Endodermal cell (in vitro differentiated cells): ENCODE data around the gene ZNF569. TPM values are rescaled to one million over a fixed set of nuclear protein-coding genes. Genes with fewer than 3 reads are reported as not detected.
A peak's percentile ranks its signal among the peaks of the same experiment; 100 is the strongest.
"Not testable (repeated sequence)": the region's sequence is repeated elsewhere in the genome, so short reads cannot be mapped to it uniquely, and the experiment has no call there.

Source experiments
- DNase-seq: peaks from one replicate; pipeline ENCODE4 v3.0.0-alpha.2; 2017
- H3K27ac ChIP-seq: 2 replicates; pipeline ENCODE4 v1.5.1; 2013; ENCODE audit warnings: mild to moderate bottlenecking, low read depth, low read length, moderate library complexity
- H3K27me3 ChIP-seq: 2 replicates; pipeline ENCODE4 v1.6.1; 2013; ENCODE audit warnings: mild to moderate bottlenecking, low read length, moderate library complexity; ENCODE audit not compliant: insufficient read depth, control insufficient read depth, poor library complexity, severe bottlenecking
- H3K36me3 ChIP-seq: 2 replicates; pipeline ENCODE4 v1.7.0; 2013; ENCODE audit warnings: mild to moderate bottlenecking, low read length, moderate library complexity; ENCODE audit not compliant: control insufficient read depth, insufficient read depth
- H3K4me1 ChIP-seq: one replicate; pipeline ENCODE4 v1.7.0; 2013; ENCODE audit warnings: low read length; ENCODE audit not compliant: control insufficient read depth, insufficient read depth
- H3K4me3 ChIP-seq: 2 replicates; pipeline ENCODE4 v1.5.1; 2013; ENCODE audit warnings: mild to moderate bottlenecking, low read length, moderate library complexity
- H3K9ac ChIP-seq: 2 replicates; pipeline ENCODE4 v1.6.1; 2013; ENCODE audit warnings: mild to moderate bottlenecking, low read length, moderate library complexity; ENCODE audit not compliant: poor library complexity, severe bottlenecking; ENCODE audit errors: extremely low read depth
- H3K9me3 ChIP-seq: 2 replicates; pipeline ENCODE4 v1.6.1; 2013; ENCODE audit warnings: mild to moderate bottlenecking, low read length, moderate library complexity; ENCODE audit not compliant: control insufficient read depth
- H3K27ac Mint-ChIP-seq: 2 replicates; pipeline ENCODE4 v1.8.0; 2020; ENCODE audit warnings: mixed read lengths
- H3K27me3 Mint-ChIP-seq: 2 replicates; pipeline ENCODE4 v1.8.0; 2021; ENCODE audit warnings: mild to moderate bottlenecking, mixed read lengths; ENCODE audit not compliant: insufficient read depth
- H3K36me3 Mint-ChIP-seq: 2 replicates; pipeline ENCODE4 v1.8.0; 2020; ENCODE audit warnings: low read depth, mixed read lengths
- H3K4me1 Mint-ChIP-seq: 2 replicates; pipeline ENCODE4 v1.8.0; 2020; ENCODE audit warnings: mixed read lengths
- H3K4me3 Mint-ChIP-seq: 2 replicates; pipeline ENCODE4 v1.8.0; 2020; ENCODE audit warnings: mild to moderate bottlenecking, moderate library complexity, mixed read lengths
- H3K9me3 Mint-ChIP-seq: 2 replicates; pipeline ENCODE4 v1.8.0; 2020; ENCODE audit warnings: mild to moderate bottlenecking, mixed read lengths
- WGBS, 2 experiments: methylation state at CpG; one replicate each; pipeline versions ENCODE4 v1.1.5 to v1.1.7; 2013; ENCODE audit warnings: missing lambda C conversion rate in 2 of 2, mixed read lengths in 1 of 2; ENCODE audit not compliant: insufficient coverage in 1 of 2, insufficient read length in 1 of 2; 5-methylcytosine and 5-hydroxymethylcytosine counted together
- total RNA-seq, 2 donors: library from RNA; stranded (reverse); fragmentation: NEBNext Ultra II Directional in 1 of 2; extraction: Animal tissue kit (Norgen Biotek cat#: 25700) in 1 of 2; gene quantifications; 2 replicates in 1 of 2; 3 replicates in 1 of 2; pipeline ENCODE4 v1.2.1, GENCODE V29; 2021
- TF ChIP-seq, protein P1 (sequence below): fragments of 200-600 bp; sonication (generic); conservative IDR thresholded peaks from 2 replicates; pipeline ENCODE4 v1.5.0; 2021; ENCODE audit warnings: antibody characterized with exemption, mild to moderate bottlenecking

The ZNF569 gene
- total RNA-seq, 2 donors from 2014 or later: 11.3 to 13.7 TPM

DNA sequence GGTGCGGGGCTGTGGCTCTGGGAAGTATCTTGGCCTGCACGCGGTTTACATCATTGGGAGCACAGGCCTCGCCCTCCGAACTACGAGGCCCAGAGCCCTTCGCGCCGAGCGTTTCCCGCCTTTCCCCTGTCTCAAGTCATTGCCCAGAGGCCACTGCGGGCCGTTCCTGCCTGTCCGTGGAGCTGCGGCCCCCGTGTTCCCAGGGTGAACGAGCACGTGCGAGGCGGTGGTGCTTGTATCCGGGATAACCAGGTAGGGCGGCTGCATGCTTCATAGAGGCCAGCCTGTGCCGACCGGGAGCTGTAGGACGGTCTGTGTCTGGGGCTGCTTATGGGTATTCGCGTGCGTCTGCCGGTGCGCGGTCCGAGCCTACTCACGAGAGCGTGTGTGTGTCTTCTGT is 63.8 kb downstream of the ZNF569 start:
- no peaks in the 10 kb centered on the region for H3K4me1 Mint-ChIP-seq
- no peak overlapping the region for H3K9ac ChIP-seq
- no peaks in the 10 kb centered on the region for H3K27me3 ChIP-seq
- WGBS, 2 experiments: 92 to 94% methylated on average over 8 to 34 of the region's 34 CpGs
- H3K27me3 Mint-ChIP-seq: no peaks in the 10 kb centered on the region
- H3K36me3 ChIP-seq: no peaks in the 10 kb centered on the region
- peaks cover 86% of the 10 kb centered on the region for H3K9me3 Mint-ChIP-seq
- H3K27ac Mint-ChIP-seq: no peak overlapping the region
- DNase-seq: no peak
- H3K4me3 ChIP-seq: no peak overlapping the region
- no peak overlapping the region for H3K4me3 Mint-ChIP-seq
- no peaks in the 10 kb centered on the region for H3K4me1 ChIP-seq
- H3K9me3 ChIP-seq: peaks cover 60% of the 10 kb centered on the region
- TF ChIP-seq, protein P1, sequence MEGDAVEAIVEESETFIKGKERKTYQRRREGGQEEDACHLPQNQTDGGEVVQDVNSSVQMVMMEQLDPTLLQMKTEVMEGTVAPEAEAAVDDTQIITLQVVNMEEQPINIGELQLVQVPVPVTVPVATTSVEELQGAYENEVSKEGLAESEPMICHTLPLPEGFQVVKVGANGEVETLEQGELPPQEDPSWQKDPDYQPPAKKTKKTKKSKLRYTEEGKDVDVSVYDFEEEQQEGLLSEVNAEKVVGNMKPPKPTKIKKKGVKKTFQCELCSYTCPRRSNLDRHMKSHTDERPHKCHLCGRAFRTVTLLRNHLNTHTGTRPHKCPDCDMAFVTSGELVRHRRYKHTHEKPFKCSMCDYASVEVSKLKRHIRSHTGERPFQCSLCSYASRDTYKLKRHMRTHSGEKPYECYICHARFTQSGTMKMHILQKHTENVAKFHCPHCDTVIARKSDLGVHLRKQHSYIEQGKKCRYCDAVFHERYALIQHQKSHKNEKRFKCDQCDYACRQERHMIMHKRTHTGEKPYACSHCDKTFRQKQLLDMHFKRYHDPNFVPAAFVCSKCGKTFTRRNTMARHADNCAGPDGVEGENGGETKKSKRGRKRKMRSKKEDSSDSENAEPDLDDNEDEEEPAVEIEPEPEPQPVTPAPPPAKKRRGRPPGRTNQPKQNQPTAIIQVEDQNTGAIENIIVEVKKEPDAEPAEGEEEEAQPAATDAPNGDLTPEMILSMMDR: no peak
- H3K27ac ChIP-seq: no peak overlapping the region
- H3K36me3 Mint-ChIP-seq: no peaks in the 10 kb centered on the region

DNA sequence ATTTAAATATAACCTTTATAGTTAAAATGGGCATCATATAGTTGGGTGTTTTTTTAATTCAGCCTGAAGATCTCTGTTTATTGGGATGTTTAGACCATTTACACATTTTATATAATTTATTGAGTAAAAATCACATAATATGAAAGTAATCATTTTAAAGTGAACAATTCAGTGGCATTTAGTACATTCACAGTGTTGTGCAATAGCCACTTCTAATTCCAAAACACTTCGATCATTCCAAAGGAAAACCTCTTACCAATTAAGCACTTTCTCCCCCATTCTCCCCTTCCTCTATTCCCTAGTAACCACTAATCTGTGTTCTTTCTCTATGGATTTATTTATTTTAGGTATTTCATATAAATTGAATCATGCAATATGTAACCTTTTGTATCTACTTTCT is 66.2 kb downstream of the ZNF569 start:
- H3K4me1 ChIP-seq: no peaks in the 10 kb centered on the region
- Mint-ChIP-seq H3K4me3 (no peak overlapping the region), H3K27me3 (no peaks in the 10 kb centered on the region), H3K4me1 (no peaks in the 10 kb centered on the region), H3K27ac (no peak overlapping the region), H3K36me3 (no peaks in the 10 kb centered on the region), H3K9me3 (peaks cover 78% of the 10 kb centered on the region)
- DNase-seq: no peak
- TF ChIP-seq, protein P1: no peak
- WGBS, 2 experiments: 83 to 94% methylated on average over 1 of the region's 1 CpG
- H3K36me3 ChIP-seq: no peaks in the 10 kb centered on the region
- no peaks in the 10 kb centered on the region for H3K27me3 ChIP-seq
- no peak overlapping the region for H3K9ac ChIP-seq
- no peak overlapping the region for H3K27ac ChIP-seq
- H3K9me3 ChIP-seq: peaks cover 59% of the 10 kb centered on the region
- peak overlapping the region; percentile 38 for H3K4me3 ChIP-seq

DNA sequence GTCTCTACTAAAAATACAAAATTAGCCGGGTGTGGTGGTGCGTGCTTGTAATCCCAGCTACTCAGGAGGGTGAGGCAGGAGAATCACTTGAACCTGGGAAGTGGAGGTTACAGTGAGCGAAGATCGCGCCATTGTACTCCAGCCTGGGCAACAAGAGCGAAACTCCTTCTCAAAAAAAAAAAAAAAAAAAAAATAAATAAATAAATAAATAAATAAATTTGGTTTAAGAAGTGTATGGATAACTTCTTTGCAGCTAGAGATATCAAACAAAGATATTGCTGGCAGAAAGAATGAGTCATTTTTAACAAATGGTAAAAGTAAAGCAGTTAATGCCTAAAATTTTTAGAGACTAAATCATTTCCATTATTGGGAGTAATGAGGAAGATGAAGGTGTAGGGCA is 75.8 kb downstream of the ZNF569 start:
- H3K27me3 ChIP-seq, H3K27me3 Mint-ChIP-seq, H3K27ac Mint-ChIP-seq, DNase-seq, H3K9ac ChIP-seq, H3K4me1 Mint-ChIP-seq, H3K4me1 ChIP-seq, H3K4me3 Mint-ChIP-seq, H3K27ac ChIP-seq, H3K4me3 ChIP-seq: not testable (repeated sequence)
- 90 to 100% methylated on average over 1 to 2 of the region's 6 CpGs for WGBS, 2 experiments
- H3K9me3 ChIP-seq: peaks cover 78% of the 10 kb centered on the region
- peaks cover 42% of the 10 kb centered on the region for H3K36me3 ChIP-seq
- Mint-ChIP-seq H3K36me3 (peaks cover 37% of the 10 kb centered on the region), H3K9me3 (peaks cover 81% of the 10 kb centered on the region)

DNA sequence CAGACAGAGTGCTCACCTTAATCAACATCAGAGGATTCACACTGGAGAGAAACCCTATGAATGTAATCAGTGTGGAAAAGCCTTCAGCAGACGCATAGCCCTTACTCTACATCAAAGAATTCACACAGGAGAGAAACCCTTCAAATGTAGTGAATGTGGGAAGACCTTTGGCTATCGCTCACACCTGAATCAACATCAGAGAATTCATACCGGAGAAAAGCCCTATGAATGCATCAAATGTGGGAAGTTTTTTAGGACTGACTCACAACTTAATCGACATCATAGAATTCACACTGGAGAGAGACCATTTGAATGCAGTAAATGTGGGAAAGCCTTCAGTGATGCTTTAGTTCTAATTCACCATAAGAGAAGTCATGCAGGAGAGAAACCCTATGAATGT is 78.0 kb downstream of the ZNF569 start:
- Histone ChIP-seq H3K36me3 (peaks cover 58% of the 10 kb centered on the region), H3K4me1 (no peaks in the 10 kb centered on the region), H3K9me3 (peaks cover 87% of the 10 kb centered on the region), H3K4me3 (peak overlapping the region; percentile 39), H3K27ac (no peak overlapping the region), H3K27me3 (no peaks in the 10 kb centered on the region), H3K9ac (no peak overlapping the region)
- no peaks in the 10 kb centered on the region for H3K4me1 Mint-ChIP-seq
- peaks cover 55% of the 10 kb centered on the region for H3K36me3 Mint-ChIP-seq
- no peak for DNase-seq
- WGBS, 2 experiments: 95 to 100% methylated on average over 1 to 3 of the region's 4 CpGs
- TF ChIP-seq, protein P1: no peak
- H3K27ac Mint-ChIP-seq: no peak overlapping the region
- no peak overlapping the region for H3K4me3 Mint-ChIP-seq
- H3K9me3 Mint-ChIP-seq: peaks cover 82% of the 10 kb centered on the region
- H3K27me3 Mint-ChIP-seq: no peaks in the 10 kb centered on the region
